ENCODE measurements around the gene HPSE2. TPM values are rescaled to one million over a fixed set of nuclear protein-coding genes. Genes with fewer than 3 reads are reported as not detected.

Gene HPSE2
- total RNA-seq, 1 experiment from 2014 or later: 0.05 TPM

GRCh38 chr10:98417973-98418664 lies 817.5 kb downstream of the HPSE2 start:
- Histone ChIP-seq H3K9me2 (ENCODE audit: insufficient read depth) (no peaks in the 10 kb centered on the region), H4K20me1 (ENCODE audit: insufficient read depth) (no peaks in the 10 kb centered on the region), H3K27ac (ENCODE audit: low read depth, low read length) (no peak overlapping the region), H3K27me3 (ENCODE audit: insufficient read depth, low read length) (no peaks in the 10 kb centered on the region), H3K79me2 (ENCODE audit: insufficient read depth, low read length) (0 out of 2 replicates have a peak, but pooled peaks cover 7% of the 10 kb centered on the region), H3K9me3 (ENCODE audit: control insufficient read depth in 1 of 2, insufficient read depth in 1 of 2, low read depth in 1 of 2, low read length in 2 of 2) (no peaks in the 10 kb centered on the region), H3K4me3 (replicated peaks in 1 of 2; ENCODE audit: low read depth in 1 of 2, low read length in 2 of 2) (no peak overlapping the region), H3K9ac (ENCODE audit: low read length) (no peak overlapping the region), H3K4me2 (ENCODE audit: low read length) (no peak overlapping the region), H2AFZ (ENCODE audit: low read depth, low read length, poor library complexity, severe bottlenecking) (no peak overlapping the region), H3K36me3 (ENCODE audit: control insufficient read depth in 1 of 2, insufficient read depth in 2 of 2, low read length in 2 of 2) (peaks cover 0 to 3% of the 10 kb centered on the region in 2 experiments; a peak in 1 of 4 replicates), H3K4me1 (ENCODE audit: control insufficient read depth in 1 of 2, insufficient read depth in 2 of 2, low read length in 2 of 2) (peaks cover 13 to 22% of the 10 kb centered on the region in 2 experiments)
- no peak for DNase-seq (ENCODE audit: low read depth, low spot score)
- TF ChIP-seq RAD21 (IDR thresholded peaks at IDR 0.05; ENCODE audit: low read depth) (no peak), YY1 (IDR thresholded peaks at IDR 0.05; ENCODE audit: extremely low read depth, insufficient replicate concordance, low read depth, low read length) (no peak)
- no TSS peak for BruUV-seq (replicated peaks)
- CTCF ChIA-PET: no interaction called here
- intact Hi-C loops (cut with micrococcal nuclease): loop anchor here (10.0 kb wide), 1 partner anchor 153 kb away; the partner anchor contains the start of gene LOXL4
- RAD21 ChIA-PET (ENCODE audit: low non-redundant PET in 1 of 2, low total read pairs in 2 of 2, uncharacterized antibody in 2 of 2, unreplicated experiment in 2 of 2): no interaction called here
- no peak for ATAC-seq
- POLR2A ChIA-PET: no interaction called here

- ChIA-PET POLR2A (no interaction called here), RAD21 (ENCODE audit: low non-redundant PET in 1 of 2, low total read pairs in 2 of 2, uncharacterized antibody in 2 of 2, unreplicated experiment in 2 of 2) (no interaction called here), CTCF (no interaction called here)
- Histone ChIP-seq H3K36me3 (ENCODE audit: control insufficient read depth in 1 of 2, insufficient read depth in 2 of 2, low read length in 2 of 2) (peaks cover 0 to 3% of the 10 kb centered on the region in 2 experiments; a peak in 1 of 4 replicates), H3K4me1 (ENCODE audit: control insufficient read depth in 1 of 2, insufficient read depth in 2 of 2, low read length in 2 of 2) (peaks cover 13 to 22% of the 10 kb centered on the region in 2 experiments), H2AFZ (ENCODE audit: low read depth, low read length, poor library complexity, severe bottlenecking) (no peak overlapping the region), H3K79me2 (ENCODE audit: insufficient read depth, low read length) (0 out of 2 replicates have a peak, but pooled peaks cover 7% of the 10 kb centered on the region), H3K9me3 (ENCODE audit: control insufficient read depth in 1 of 2, insufficient read depth in 1 of 2, low read depth in 1 of 2, low read length in 2 of 2) (no peaks in the 10 kb centered on the region), H3K27me3 (ENCODE audit: insufficient read depth, low read length) (no peaks in the 10 kb centered on the region), H3K9me2 (ENCODE audit: insufficient read depth) (no peaks in the 10 kb centered on the region), H3K9ac (ENCODE audit: low read length) (no peak overlapping the region), H3K4me3 (replicated peaks in 1 of 2; ENCODE audit: low read depth in 1 of 2, low read length in 2 of 2) (no peak overlapping the region), H3K27ac (ENCODE audit: low read depth, low read length) (no peak overlapping the region), H3K4me2 (ENCODE audit: low read length) (no peak overlapping the region), H4K20me1 (ENCODE audit: insufficient read depth) (no peaks in the 10 kb centered on the region)
- intact Hi-C loops (cut with micrococcal nuclease): loop anchor here (10.0 kb wide), 1 partner anchor 153 kb away; the partner anchor contains the start of gene LOXL4
- DNase-seq (ENCODE audit: low read depth, low spot score) (no peak), ATAC-seq (no peak)
- no TSS peak for BruUV-seq (replicated peaks)
- no peak for TF ChIP-seq ZFX (IDR thresholded peaks at IDR 0.05)
- TF ChIP-seq, protein P1, sequence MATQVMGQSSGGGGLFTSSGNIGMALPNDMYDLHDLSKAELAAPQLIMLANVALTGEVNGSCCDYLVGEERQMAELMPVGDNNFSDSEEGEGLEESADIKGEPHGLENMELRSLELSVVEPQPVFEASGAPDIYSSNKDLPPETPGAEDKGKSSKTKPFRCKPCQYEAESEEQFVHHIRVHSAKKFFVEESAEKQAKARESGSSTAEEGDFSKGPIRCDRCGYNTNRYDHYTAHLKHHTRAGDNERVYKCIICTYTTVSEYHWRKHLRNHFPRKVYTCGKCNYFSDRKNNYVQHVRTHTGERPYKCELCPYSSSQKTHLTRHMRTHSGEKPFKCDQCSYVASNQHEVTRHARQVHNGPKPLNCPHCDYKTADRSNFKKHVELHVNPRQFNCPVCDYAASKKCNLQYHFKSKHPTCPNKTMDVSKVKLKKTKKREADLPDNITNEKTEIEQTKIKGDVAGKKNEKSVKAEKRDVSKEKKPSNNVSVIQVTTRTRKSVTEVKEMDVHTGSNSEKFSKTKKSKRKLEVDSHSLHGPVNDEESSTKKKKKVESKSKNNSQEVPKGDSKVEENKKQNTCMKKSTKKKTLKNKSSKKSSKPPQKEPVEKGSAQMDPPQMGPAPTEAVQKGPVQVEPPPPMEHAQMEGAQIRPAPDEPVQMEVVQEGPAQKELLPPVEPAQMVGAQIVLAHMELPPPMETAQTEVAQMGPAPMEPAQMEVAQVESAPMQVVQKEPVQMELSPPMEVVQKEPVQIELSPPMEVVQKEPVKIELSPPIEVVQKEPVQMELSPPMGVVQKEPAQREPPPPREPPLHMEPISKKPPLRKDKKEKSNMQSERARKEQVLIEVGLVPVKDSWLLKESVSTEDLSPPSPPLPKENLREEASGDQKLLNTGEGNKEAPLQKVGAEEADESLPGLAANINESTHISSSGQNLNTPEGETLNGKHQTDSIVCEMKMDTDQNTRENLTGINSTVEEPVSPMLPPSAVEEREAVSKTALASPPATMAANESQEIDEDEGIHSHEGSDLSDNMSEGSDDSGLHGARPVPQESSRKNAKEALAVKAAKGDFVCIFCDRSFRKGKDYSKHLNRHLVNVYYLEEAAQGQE (IDR thresholded peaks at IDR 0.05; ENCODE audit: low read depth): no peak
- no peak for TF ChIP-seq SP1 (IDR thresholded peaks at IDR 0.05; ENCODE audit: low read depth)
- TF ChIP-seq POLR2A (IDR thresholded peaks at IDR 0.05; ENCODE audit: borderline replicate concordance, extremely low read depth, insufficient read depth, insufficient read length): no peak
- TF ChIP-seq, protein P2, sequence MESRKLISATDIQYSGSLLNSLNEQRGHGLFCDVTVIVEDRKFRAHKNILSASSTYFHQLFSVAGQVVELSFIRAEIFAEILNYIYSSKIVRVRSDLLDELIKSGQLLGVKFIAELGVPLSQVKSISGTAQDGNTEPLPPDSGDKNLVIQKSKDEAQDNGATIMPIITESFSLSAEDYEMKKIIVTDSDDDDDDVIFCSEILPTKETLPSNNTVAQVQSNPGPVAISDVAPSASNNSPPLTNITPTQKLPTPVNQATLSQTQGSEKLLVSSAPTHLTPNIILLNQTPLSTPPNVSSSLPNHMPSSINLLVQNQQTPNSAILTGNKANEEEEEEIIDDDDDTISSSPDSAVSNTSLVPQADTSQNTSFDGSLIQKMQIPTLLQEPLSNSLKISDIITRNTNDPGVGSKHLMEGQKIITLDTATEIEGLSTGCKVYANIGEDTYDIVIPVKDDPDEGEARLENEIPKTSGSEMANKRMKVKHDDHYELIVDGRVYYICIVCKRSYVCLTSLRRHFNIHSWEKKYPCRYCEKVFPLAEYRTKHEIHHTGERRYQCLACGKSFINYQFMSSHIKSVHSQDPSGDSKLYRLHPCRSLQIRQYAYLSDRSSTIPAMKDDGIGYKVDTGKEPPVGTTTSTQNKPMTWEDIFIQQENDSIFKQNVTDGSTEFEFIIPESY (IDR thresholded peaks at IDR 0.05; ENCODE audit: extremely low read depth, insufficient replicate concordance, low read length): no peak
- no peak for TF ChIP-seq ATF3 (IDR thresholded peaks at IDR 0.05)
- TF ChIP-seq EGR1 (IDR thresholded peaks at IDR 0.05; ENCODE audit: low read depth): no peak
- no peak for TF ChIP-seq RAD21 (IDR thresholded peaks at IDR 0.05; ENCODE audit: low read depth)
- no peak for TF ChIP-seq MAX (IDR thresholded peaks at IDR 0.05)
- no peak for TF ChIP-seq CEBPB (IDR thresholded peaks at IDR 0.05; ENCODE audit: low read depth)
- no peak for TF ChIP-seq TCF7L2 (IDR thresholded peaks at IDR 0.05; ENCODE audit: borderline replicate concordance, extremely low read depth, insufficient read depth, insufficient read length)
Observed at GRCh38 chr10:98417481-98417959, 818.1 kb downstream of the HPSE2 start.

All from HCT116 (cell line).